Measurements from ENCODE around the gene NRXN2. TPM values are rescaled to one million over a fixed set of nuclear protein-coding genes. Genes with fewer than 3 reads are reported as not detected.

The NRXN2 gene
- total RNA-seq, 2 donors from 2014 or later: 0.85 to 1.4 TPM

GRCh38 chr11:64606796-64607380 lies 116.1 kb downstream of the NRXN2 start:
- Histone ChIP-seq H3K27me3 (no peaks in the 10 kb centered on the region), H3K27ac (no peak overlapping the region), H3K9me3 (no peaks in the 10 kb centered on the region), H3K4me3 (no peak overlapping the region), H3K36me3 (no peaks in the 10 kb centered on the region), H3K4me1 (peaks cover 0 to 13% of the 10 kb centered on the region in 2 donors)
- DNase-seq (ENCODE audit: low spot score): no peak
- no peak for TF ChIP-seq CTCF (IDR thresholded peaks at IDR 0.05)

- H3K27me3 ChIP-seq: no peaks in the 10 kb centered on the region
- no peak overlapping the region for H3K27ac ChIP-seq
- H3K4me1 ChIP-seq: peaks cover 0 to 13% of the 10 kb centered on the region in 2 donors
- TF ChIP-seq CTCF (IDR thresholded peaks at IDR 0.05): no peak
- no peak overlapping the region for H3K4me3 ChIP-seq
- H3K9me3 ChIP-seq: no peaks in the 10 kb centered on the region
- no peak for DNase-seq (ENCODE audit: low spot score)
- H3K36me3 ChIP-seq: no peaks in the 10 kb centered on the region
Observed at GRCh38 chr11:64605656-64606585, 117.1 kb downstream of the NRXN2 start.

- TF ChIP-seq CTCF (IDR thresholded peaks at IDR 0.05): no peak
- Histone ChIP-seq H3K27ac (no peak overlapping the region), H3K4me1 (peaks cover 0 to 13% of the 10 kb centered on the region in 2 donors), H3K4me3 (no peak overlapping the region), H3K9me3 (no peaks in the 10 kb centered on the region), H3K27me3 (no peaks in the 10 kb centered on the region), H3K36me3 (no peaks in the 10 kb centered on the region)
- DNase-seq (ENCODE audit: low spot score): no peak
Observed at GRCh38 chr11:64605244-64605560, 117.8 kb downstream of the NRXN2 start.

GRCh38 chr11:64604458-64605243 lies 118.3 kb downstream of the NRXN2 start:
- H3K27ac ChIP-seq: no peak overlapping the region
- DNase-seq (ENCODE audit: low spot score): no peak
- no peaks in the 10 kb centered on the region for H3K27me3 ChIP-seq
- no peak for TF ChIP-seq CTCF (IDR thresholded peaks at IDR 0.05)
- H3K9me3 ChIP-seq: no peaks in the 10 kb centered on the region
- H3K36me3 ChIP-seq: no peaks in the 10 kb centered on the region
- H3K4me3 ChIP-seq: no peak overlapping the region
- peaks cover 0 to 13% of the 10 kb centered on the region in 2 donors for H3K4me1 ChIP-seq

GRCh38 chr11:64603411-64604110 lies 119.4 kb downstream of the NRXN2 start:
- no peaks in the 10 kb centered on the region for H3K36me3 ChIP-seq
- no peaks in the 10 kb centered on the region for H3K9me3 ChIP-seq
- H3K4me3 ChIP-seq: no peak overlapping the region
- no peak for TF ChIP-seq CTCF (IDR thresholded peaks at IDR 0.05)
- H3K27ac ChIP-seq: no peak overlapping the region
- H3K27me3 ChIP-seq: no peaks in the 10 kb centered on the region
- H3K4me1 ChIP-seq: peaks cover 0 to 10% of the 10 kb centered on the region in 2 donors
- DNase-seq (ENCODE audit: low spot score): no peak

All from right atrium auricular region (tissue), 2 donors.